ENCODE data around the gene MIF4GD. TPM values are rescaled to one million over a fixed set of nuclear protein-coding genes. Genes with fewer than 3 reads are reported as not detected.
"Not testable (repeated sequence)": the region's sequence is repeated elsewhere in the genome, so short reads cannot be mapped to it uniquely, and the experiment has no call there.

MIF4GD gene
- total RNA-seq, 4 donors from 2014 or later, result 42.4 to 52.0 (median 44.8) TPM

GRCh38 chr17:75289115-75289831, 18.2 kb upstream of the MIF4GD start, which contains the start of gene SLC25A19:
TSS of gene SLC25A19 (minus strand) at chr17:75289433. CDS start at chr17:75286764, 2,669 bp downstream.
- H3K4me3 ChIP-seq, result peak within 1 kb of the TSS; percentile 64 to 88 (median 74)
- WGBS, result 0% methylated on average over 26 of the region's 65 CpGs
- H3K27ac ChIP-seq (replicated peaks in 1 of 4), result peak within 1 kb of the TSS; percentile 85 to 96 (median 89)
- peaks cover 9 to 17% (median 14%) of the 10 kb centered on the region in 4 donors for H3K4me1 ChIP-seq
- TF ChIP-seq, protein P1, sequence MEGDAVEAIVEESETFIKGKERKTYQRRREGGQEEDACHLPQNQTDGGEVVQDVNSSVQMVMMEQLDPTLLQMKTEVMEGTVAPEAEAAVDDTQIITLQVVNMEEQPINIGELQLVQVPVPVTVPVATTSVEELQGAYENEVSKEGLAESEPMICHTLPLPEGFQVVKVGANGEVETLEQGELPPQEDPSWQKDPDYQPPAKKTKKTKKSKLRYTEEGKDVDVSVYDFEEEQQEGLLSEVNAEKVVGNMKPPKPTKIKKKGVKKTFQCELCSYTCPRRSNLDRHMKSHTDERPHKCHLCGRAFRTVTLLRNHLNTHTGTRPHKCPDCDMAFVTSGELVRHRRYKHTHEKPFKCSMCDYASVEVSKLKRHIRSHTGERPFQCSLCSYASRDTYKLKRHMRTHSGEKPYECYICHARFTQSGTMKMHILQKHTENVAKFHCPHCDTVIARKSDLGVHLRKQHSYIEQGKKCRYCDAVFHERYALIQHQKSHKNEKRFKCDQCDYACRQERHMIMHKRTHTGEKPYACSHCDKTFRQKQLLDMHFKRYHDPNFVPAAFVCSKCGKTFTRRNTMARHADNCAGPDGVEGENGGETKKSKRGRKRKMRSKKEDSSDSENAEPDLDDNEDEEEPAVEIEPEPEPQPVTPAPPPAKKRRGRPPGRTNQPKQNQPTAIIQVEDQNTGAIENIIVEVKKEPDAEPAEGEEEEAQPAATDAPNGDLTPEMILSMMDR (IDR thresholded peaks at IDR 0.05), result peak in 1 of 3 experiments; percentile 15
- peak; percentile 55 for TF ChIP-seq POLR2A (IDR thresholded peaks at IDR 0.05; ENCODE audit: low read depth)
- TF ChIP-seq EP300 (IDR thresholded peaks at IDR 0.05), result no peak
- peak; percentile 96 to 97 for TF ChIP-seq POLR2AphosphoS5 (IDR thresholded peaks at IDR 0.05)
- intact Hi-C loops (cut with DNase I), result loop anchor here (10.0 kb wide), 1 partner anchor 226 kb away; the partner anchor contains the start of genes CASKIN2 and TSEN54
- H3K36me3 ChIP-seq, result peaks cover 3 to 19% (median 14%) of the 10 kb centered on the region in 4 donors
- DNase-seq (ENCODE audit: extremely low spot score), result peak; percentile 99
- no peaks in the 10 kb centered on the region for H3K27me3 ChIP-seq
- no peaks in the 10 kb centered on the region for H3K9me3 ChIP-seq

DNA sequence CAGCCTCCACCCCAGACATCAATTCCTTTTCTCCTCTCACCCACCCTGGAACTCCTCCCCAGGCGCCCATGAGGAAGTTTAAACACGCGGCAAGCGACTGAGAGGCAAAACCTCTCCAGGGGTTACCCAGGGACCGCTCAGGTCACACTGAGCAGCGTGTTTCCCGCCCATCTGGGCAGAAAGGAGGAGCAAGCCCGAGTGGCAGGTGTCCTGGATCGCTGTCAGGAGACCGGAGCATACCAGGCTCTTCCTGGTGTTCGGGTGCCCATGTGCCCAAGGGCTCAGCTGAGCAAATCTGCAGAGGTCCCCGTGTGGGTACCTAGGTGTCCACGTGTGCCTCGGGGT, 17.7 kb upstream of the MIF4GD start:
- H3K36me3 ChIP-seq, result peaks cover 3 to 23% (median 15%) of the 10 kb centered on the region in 4 donors
- H3K27me3 ChIP-seq, result no peaks in the 10 kb centered on the region
- WGBS, result 1% methylated on average over 10 of the region's 14 CpGs
- intact Hi-C loops (cut with DNase I), result loop anchor here (10.0 kb wide), 1 partner anchor 226 kb away; the partner anchor contains the start of genes CASKIN2 and TSEN54
- no peak for DNase-seq (ENCODE audit: extremely low spot score)
- H3K9me3 ChIP-seq, result no peaks in the 10 kb centered on the region
- H3K4me1 ChIP-seq, result peaks cover 9 to 17% (median 14%) of the 10 kb centered on the region in 4 donors
- H3K27ac ChIP-seq (replicated peaks in 1 of 4), result peak overlapping the region; percentile 85 to 96 (median 89)
- H3K4me3 ChIP-seq, result peak overlapping the region; percentile 64 to 88 (median 74)
- no peak for TF ChIP-seq EP300 (IDR thresholded peaks at IDR 0.05)

GRCh38 chr17:75288359-75288758, 17.3 kb upstream of the MIF4GD start:
- WGBS, result 45% methylated on average over 2 of the region's 2 CpGs
- TF ChIP-seq EP300 (IDR thresholded peaks at IDR 0.05) (no peak), POLR2AphosphoS5 (IDR thresholded peaks at IDR 0.05) (no peak), POLR2A (IDR thresholded peaks at IDR 0.05; ENCODE audit: low read depth) (no peak)
- TF ChIP-seq, protein P1 (IDR thresholded peaks at IDR 0.05), result no peak
- Histone ChIP-seq H3K4me1 (peaks cover 9 to 17% (median 14%) of the 10 kb centered on the region in 4 donors), H3K27ac (replicated peaks in 1 of 4) (peak overlapping the region; percentile 85 to 96 (median 89)), H3K27me3 (no peaks in the 10 kb centered on the region), H3K4me3 (peak overlapping the region; percentile 64 to 88 (median 74)), H3K9me3 (no peaks in the 10 kb centered on the region), H3K36me3 (peaks cover 3 to 27% (median 16%) of the 10 kb centered on the region in 4 donors)
- intact Hi-C loops (cut with DNase I), result loop anchor here (10.0 kb wide), 1 partner anchor 226 kb away; the partner anchor contains the start of genes CASKIN2 and TSEN54
- no peak for DNase-seq (ENCODE audit: extremely low spot score)

DNA sequence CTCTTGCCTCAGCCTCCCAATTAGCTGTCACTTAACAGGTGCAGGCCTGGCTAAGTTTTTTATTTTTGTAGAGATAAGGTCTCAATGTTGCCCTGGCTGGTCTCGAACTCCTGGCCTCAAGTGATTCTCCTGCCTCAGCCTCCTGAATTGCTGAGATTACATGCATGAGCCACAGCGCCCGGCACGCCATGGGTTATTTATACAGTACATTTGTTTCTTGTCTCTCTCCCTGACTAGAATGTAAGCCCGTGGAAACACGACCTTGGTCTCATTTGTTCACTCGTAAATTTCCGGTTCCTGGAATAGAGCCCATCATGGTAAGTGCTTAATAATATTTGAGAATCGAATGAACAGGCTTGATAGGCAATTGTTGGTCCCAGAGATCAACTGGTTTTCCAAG, 16.2 kb upstream of the MIF4GD start:
- Histone ChIP-seq H3K27ac (replicated peaks in 1 of 4) (no peak overlapping the region), H3K4me3 (no peak overlapping the region), H3K9me3 (no peaks in the 10 kb centered on the region), H3K36me3 (peaks cover 5 to 38% (median 22%) of the 10 kb centered on the region in 4 donors), H3K4me1 (peaks cover 9 to 17% (median 14%) of the 10 kb centered on the region in 4 donors), H3K27me3 (no peaks in the 10 kb centered on the region)
- no peak for TF ChIP-seq EP300 (IDR thresholded peaks at IDR 0.05)
- TF ChIP-seq, protein P1 (IDR thresholded peaks at IDR 0.05), result no peak
- no peak for TF ChIP-seq POLR2AphosphoS5 (IDR thresholded peaks at IDR 0.05)
- no peak for TF ChIP-seq POLR2A (IDR thresholded peaks at IDR 0.05; ENCODE audit: low read depth)
- DNase-seq (ENCODE audit: extremely low spot score), result no peak
- intact Hi-C loops (cut with DNase I), result loop anchor here (10.0 kb wide), 1 partner anchor 228 kb away; the partner anchor contains the start of genes CASKIN2 and TSEN54
- 78% methylated on average over 9 of the region's 9 CpGs for WGBS

DNA sequence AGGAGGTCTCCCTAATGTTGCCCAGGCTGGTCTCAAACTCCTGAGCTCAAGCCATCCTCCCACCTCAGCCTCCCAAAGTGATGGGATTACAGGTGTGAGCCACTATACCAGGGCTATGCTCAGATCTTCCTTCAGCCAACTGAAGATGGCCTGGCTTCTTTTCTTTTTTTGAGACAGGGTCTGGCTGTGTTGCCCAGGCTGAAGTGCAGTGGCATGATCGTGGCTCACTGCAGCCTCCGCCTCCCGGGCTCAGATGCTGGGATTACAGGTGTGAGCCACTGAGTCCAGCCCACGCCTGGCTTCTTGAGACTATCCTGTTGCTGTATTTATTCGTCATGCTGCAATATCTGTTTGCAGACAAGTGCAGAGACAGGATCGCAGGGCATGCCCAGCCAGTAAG, 14.1 kb upstream of the MIF4GD start:
- 72% methylated on average over 5 of the region's 6 CpGs for WGBS
- peaks cover 12 to 50% (median 41%) of the 10 kb centered on the region in 4 donors for H3K36me3 ChIP-seq
- peaks cover 6 to 13% (median 11%) of the 10 kb centered on the region in 4 donors for H3K4me1 ChIP-seq
- intact Hi-C loops (cut with DNase I), result loop anchor here (10.0 kb wide), 1 partner anchor 230 kb away; the partner anchor contains the start of genes CASKIN2 and TSEN54
- H3K4me3 ChIP-seq, result no peak overlapping the region
- no peak for TF ChIP-seq POLR2A (IDR thresholded peaks at IDR 0.05; ENCODE audit: low read depth)
- TF ChIP-seq EP300 (IDR thresholded peaks at IDR 0.05), result no peak
- TF ChIP-seq POLR2AphosphoS5 (IDR thresholded peaks at IDR 0.05), result no peak
- TF ChIP-seq, protein P1 (IDR thresholded peaks at IDR 0.05), result no peak
- no peak for DNase-seq (ENCODE audit: extremely low spot score)
- no peaks in the 10 kb centered on the region for H3K27me3 ChIP-seq
- H3K9me3 ChIP-seq, result no peaks in the 10 kb centered on the region
- H3K27ac ChIP-seq (replicated peaks in 1 of 4), result no peak overlapping the region

DNA sequence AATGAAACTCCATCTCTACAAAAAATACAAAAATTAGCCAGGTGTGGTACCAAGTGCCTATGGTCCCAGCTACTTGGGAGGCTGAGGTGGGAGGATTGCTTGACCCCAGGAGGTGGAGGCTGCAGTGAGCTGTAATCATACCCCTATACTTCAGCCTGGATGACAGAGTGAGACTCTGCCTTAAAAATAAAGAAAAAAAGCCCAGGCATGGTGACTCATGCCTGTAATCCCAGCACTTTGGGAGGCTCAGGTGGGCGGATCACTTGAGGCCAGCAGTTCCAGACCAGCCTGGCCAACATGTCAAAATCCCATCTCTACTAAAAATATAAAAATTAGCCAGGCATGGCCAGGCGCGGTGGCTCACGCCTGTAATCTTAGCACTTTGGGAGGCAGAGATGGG, 9.2 kb upstream of the MIF4GD start:
- H3K4me3 ChIP-seq; H3K27me3 ChIP-seq; DNase-seq (ENCODE audit: extremely low spot score); H3K9me3 ChIP-seq; H3K4me1 ChIP-seq; H3K27ac ChIP-seq (replicated peaks in 1 of 4): not testable (repeated sequence)
- intact Hi-C loops (cut with DNase I), result loop anchor here (10.0 kb wide), 1 partner anchor 235 kb away; the partner anchor contains the start of genes CASKIN2 and TSEN54
- 96% methylated on average over 4 of the region's 4 CpGs for WGBS
- H3K36me3 ChIP-seq, result peaks cover 9 to 65% (median 51%) of the 10 kb centered on the region in 4 donors
